HG02798 (cell line): ENCODE data around the gene SMPD3.

ENCODE experiments used
- ATAC-seq: cut with Tn5 transposase; IDR thresholded peaks from one replicate; pipeline ENCODE4 v1.9.1; 2021; ENCODE audit warnings: mild to moderate bottlenecking; ENCODE audit not compliant: unreplicated experiment, poor library complexity

Gene SMPD3

GRCh38 chr16:68473358-68474070, 25.2 kb upstream of the SMPD3 start:
- ATAC-seq: no peak

- no peak for ATAC-seq
Observed at GRCh38 chr16:68472581-68472980, 24.3 kb upstream of the SMPD3 start.

GRCh38 chr16:68470461-68471150, 22.3 kb upstream of the SMPD3 start:
- ATAC-seq: peak; percentile 93

- ATAC-seq: peak; percentile 21
Observed at GRCh38 chr16:68469796-68470460, 21.6 kb upstream of the SMPD3 start.

GRCh38 chr16:68468842-68469241, 20.5 kb upstream of the SMPD3 start:
- ATAC-seq: no peak

DNA sequence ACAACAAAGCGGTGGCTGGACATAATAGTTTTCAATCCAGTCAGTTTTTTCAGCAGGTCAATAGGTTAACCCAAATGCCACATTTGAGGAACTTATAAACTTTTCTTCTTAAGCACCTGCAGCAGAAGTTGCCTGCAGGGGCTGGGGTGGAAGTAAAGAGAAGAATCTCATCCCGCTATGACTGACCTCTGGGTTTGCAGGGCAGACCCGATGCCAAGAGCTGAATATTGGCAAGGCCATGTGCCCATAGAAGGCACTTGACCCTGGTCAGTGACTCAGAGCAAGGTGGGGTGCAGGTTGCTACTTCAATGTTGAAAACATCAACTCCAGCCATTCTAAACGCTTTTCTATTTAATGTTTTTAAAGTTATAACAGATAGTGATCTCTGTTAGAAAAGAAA, 17.9 kb upstream of the SMPD3 start:
- ATAC-seq: no peak

DNA sequence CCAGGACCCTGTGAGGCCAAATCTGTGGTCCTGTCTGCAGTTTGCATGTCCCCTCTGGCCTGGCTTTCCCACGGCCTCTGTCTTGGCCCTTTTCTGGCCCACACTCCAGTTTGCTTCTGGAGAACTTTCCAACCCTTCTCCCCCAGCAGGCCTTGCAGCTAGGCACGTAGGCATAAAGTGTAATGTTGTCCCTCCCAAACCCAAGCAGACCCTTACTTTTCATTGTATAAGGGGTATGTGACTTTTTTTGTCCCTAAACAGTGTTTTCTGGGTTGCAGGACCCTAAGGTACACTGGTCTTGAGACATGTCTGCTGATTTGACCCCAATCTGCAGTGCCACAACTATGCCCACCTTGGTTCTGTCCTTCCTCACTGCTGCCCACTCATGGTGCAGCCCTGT, 15.6 kb upstream of the SMPD3 start:
- ATAC-seq: no peak

- no peak for ATAC-seq
Observed at GRCh38 chr16:68460067-68460466, 11.8 kb upstream of the SMPD3 start.

GRCh38 chr16:68459457-68459856, 11.1 kb upstream of the SMPD3 start:
- ATAC-seq: no peak

GRCh38 chr16:68458551-68458950, 10.2 kb upstream of the SMPD3 start:
- ATAC-seq: no peak

DNA sequence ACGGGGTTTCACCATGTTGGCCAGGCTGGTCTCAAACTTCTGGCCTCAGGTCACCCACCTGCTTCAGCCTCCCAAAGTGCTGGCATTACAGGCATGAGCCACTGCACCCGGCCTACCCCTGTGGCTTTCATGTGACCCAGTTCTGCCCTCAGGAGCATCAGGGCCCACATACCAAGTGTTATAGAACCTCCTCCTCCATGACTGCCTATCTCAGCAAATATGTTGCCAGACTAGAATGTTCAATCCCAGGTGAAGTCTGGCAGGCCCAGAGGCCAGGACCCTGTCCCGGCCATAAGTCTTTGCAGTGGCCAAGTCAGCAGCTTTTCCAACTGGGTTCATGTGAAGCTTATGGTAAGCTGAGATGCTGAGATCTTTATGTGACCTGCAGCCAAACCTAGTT, 9.8 kb upstream of the SMPD3 start:
- no peak for ATAC-seq

DNA sequence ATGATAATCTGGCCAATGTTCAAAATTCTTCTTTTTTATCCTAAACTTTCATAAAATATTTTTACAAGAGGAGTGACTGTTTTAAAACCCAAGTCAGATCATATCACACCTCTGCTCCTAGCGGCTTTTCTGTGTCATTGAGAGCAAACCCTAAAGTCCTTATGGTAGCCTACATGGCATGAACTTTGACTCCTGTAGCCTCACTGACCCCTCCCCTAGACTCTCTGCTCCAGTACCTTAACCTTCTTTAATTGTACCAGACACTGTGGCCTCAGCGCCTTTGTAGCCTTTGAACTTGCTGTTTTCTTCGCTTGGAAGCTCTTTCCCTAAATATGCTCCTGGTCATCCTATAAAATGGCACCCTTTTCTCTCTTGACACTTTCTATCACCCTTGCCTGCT, 7.3 kb upstream of the SMPD3 start:
- no peak for ATAC-seq

DNA sequence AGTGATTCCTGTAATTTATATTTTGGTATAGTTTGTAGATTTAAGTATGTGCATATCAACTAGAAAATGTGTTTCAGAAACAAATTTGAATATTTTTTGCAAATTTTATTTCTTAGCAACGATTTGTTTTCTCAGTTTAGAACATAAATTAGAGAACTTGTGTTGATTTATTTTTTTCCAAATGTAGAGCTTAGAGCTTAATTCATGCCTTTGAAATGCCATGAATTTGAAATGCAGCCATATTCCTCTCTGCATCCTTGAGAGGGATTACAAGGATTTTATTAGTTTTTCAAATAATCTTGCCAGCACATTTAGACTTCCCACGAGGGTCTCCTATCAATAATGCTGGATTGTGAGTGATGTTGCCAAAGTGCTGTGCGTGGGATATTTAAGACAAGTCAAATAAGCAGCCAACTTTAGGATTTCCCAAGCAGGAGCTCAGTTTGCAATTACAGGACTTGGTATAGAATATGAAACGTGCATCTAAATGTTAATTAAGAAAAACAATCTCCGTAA, 6.7 kb upstream of the SMPD3 start:
- ATAC-seq: no peak

GRCh38 chr16:68453816-68454215, 5.5 kb upstream of the SMPD3 start:
- no peak for ATAC-seq

GRCh38 chr16:68452176-68452575, 3.9 kb upstream of the SMPD3 start:
- ATAC-seq: no peak

GRCh38 chr16:68451676-68452075, 3.4 kb upstream of the SMPD3 start:
- ATAC-seq: no peak

DNA sequence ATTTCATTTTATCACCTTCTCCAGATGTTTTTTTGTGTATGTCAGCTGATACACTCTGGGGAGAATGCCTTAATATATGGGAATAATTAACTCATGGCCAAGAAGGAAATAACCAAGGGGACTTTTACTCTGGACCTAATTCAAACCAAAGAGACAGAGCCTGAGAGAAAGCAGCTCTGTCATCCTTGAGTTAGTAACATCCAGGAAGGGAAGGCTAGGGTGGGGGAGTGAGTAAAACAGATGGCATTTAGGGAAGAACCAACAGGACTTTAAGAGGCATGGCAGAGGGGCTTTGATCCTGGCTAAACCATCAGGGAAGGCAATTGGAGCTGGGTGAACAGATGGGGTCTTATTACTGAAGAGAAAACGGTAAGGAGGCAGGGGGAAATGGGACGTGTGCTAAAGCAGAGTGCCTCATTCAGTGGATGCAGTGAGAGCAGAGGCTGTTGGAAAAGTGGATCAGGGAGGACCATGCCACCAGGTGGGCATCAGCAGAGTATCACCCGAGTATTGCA, 2.5 kb upstream of the SMPD3 start:
- no peak for ATAC-seq

- peak; percentile 15 for ATAC-seq
Observed at GRCh38 chr16:68447653-68448359, 502 bp downstream of the SMPD3 start.

- no peak for ATAC-seq
Observed at GRCh38 chr16:68446681-68447652, 1.3 kb downstream of the SMPD3 start.
